Measurements from ENCODE around the gene RECQL.
"Not testable (repeated sequence)": the region's sequence is repeated elsewhere in the genome, so short reads cannot be mapped to it uniquely, and the experiment has no call there.

Gene RECQL

DNA sequence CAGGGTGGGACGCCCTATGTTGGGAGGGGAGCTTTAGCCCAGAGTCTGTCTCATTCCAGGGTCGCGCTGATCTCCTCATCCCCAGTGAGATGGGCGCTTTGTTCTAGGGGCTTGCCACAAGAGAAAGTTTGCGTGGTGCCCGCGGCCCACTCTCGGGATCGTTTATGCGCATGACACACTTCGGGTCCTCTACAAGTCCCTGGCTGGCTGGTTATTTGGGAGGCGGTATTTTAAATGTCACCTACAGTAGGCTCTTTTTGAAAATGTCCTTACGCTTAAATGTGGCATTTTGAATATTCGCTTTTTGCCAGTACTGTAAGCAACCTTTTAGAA lies 695 bp upstream of the RECQL start:
- Histone ChIP-seq H3K9ac (ENCODE audit: low read length) (peak overlapping the region; percentile 91), H3K4me3 (ENCODE audit: low read depth in 1 of 2, low read length in 2 of 2) (peak overlapping the region; percentile 92 to 100), H3K27ac (ENCODE audit: low read depth, low read length) (peak overlapping the region; percentile 92), H3K36me3 (ENCODE audit: insufficient read depth, low read length) (peaks cover 14% of the 10 kb centered on the region), H3K9me3 (ENCODE audit: low read length) (no peaks in the 10 kb centered on the region), H3K4me1 (ENCODE audit: insufficient read depth, low read length) (peaks cover 29% of the 10 kb centered on the region), H3K27me3 (ENCODE audit: control insufficient read depth in 1 of 2, insufficient read depth in 2 of 2, low read length in 2 of 2) (no peaks in the 10 kb centered on the region)

DNA sequence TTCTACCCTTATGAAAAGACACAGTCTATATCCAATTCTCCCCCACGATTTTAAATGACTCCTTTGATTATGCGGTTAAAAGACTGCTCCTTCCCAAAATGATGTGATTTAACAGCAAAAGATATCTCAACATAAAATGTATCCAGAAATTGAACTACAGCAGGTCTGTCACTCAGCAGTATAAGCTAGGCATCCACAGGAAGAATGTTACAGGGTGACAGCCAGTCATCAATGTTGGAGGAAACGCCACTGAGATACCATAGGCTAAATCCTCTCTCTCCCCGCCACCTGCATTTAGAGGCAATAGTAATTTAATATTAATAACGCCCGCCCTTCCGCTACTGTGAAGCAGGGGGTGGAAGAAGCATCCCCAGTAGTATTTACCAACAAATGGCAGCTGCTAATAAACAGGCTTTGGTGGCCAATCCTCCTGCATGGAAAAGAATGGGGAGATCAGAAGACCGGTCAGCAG lies 613 bp downstream of the RECQL start:
- peaks cover 24% of the 10 kb centered on the region for H3K36me3 ChIP-seq (ENCODE audit: insufficient read depth, low read length)
- peak overlapping the region; percentile 92 to 100 for H3K4me3 ChIP-seq (ENCODE audit: low read depth in 1 of 2, low read length in 2 of 2)
- H3K27ac ChIP-seq (ENCODE audit: low read depth, low read length), result peak overlapping the region; percentile 92
- H3K9me3 ChIP-seq (ENCODE audit: low read length), result no peaks in the 10 kb centered on the region
- H3K27me3 ChIP-seq (ENCODE audit: control insufficient read depth in 1 of 2, insufficient read depth in 2 of 2, low read length in 2 of 2), result no peaks in the 10 kb centered on the region
- H3K9ac ChIP-seq (ENCODE audit: low read length), result peak overlapping the region; percentile 91
- H3K4me1 ChIP-seq (ENCODE audit: insufficient read depth, low read length), result peaks cover 29% of the 10 kb centered on the region

DNA sequence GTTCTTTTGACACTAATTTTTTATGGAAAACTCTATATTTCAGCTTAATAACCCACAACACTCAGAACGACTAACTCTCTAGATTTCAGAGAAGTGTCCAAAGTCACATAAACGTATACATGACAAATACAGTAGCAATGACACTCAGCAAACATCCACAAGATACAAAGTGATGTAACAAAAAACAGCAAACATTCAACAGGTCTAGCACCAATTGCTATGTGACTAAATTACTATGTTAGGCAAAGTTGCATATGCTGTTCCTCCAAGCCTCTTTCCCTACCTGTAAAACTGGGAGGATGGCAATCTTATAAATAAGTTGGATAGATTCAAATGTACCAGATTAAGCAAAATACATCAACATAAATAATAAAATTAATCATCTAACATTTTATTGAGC lies 1.7 kb downstream of the RECQL start:
- H3K27ac ChIP-seq (ENCODE audit: low read depth, low read length), result no peak overlapping the region
- H3K4me1 ChIP-seq (ENCODE audit: insufficient read depth, low read length), result peaks cover 29% of the 10 kb centered on the region
- no peaks in the 10 kb centered on the region for H3K27me3 ChIP-seq (ENCODE audit: control insufficient read depth in 1 of 2, insufficient read depth in 2 of 2, low read length in 2 of 2)
- H3K4me3 ChIP-seq (ENCODE audit: low read depth in 1 of 2, low read length in 2 of 2), result no peak overlapping the region
- peaks cover 27% of the 10 kb centered on the region for H3K36me3 ChIP-seq (ENCODE audit: insufficient read depth, low read length)
- no peak overlapping the region for H3K9ac ChIP-seq (ENCODE audit: low read length)
- no peaks in the 10 kb centered on the region for H3K9me3 ChIP-seq (ENCODE audit: low read length)

- Histone ChIP-seq H3K27me3 (ENCODE audit: control insufficient read depth in 1 of 2, insufficient read depth in 2 of 2, low read length in 2 of 2) (no peaks in the 10 kb centered on the region), H3K27ac (ENCODE audit: low read depth, low read length) (no peak overlapping the region), H3K9ac (ENCODE audit: low read length) (no peak overlapping the region), H3K9me3 (ENCODE audit: low read length) (no peaks in the 10 kb centered on the region), H3K4me3 (ENCODE audit: low read depth in 1 of 2, low read length in 2 of 2) (no peak overlapping the region), H3K4me1 (ENCODE audit: insufficient read depth, low read length) (no peaks in the 10 kb centered on the region), H3K36me3 (ENCODE audit: insufficient read depth, low read length) (peaks cover 35% of the 10 kb centered on the region)
These were observed 15.4 kb downstream of the RECQL start for GRCh38 chr12:21485998-21486397.

DNA sequence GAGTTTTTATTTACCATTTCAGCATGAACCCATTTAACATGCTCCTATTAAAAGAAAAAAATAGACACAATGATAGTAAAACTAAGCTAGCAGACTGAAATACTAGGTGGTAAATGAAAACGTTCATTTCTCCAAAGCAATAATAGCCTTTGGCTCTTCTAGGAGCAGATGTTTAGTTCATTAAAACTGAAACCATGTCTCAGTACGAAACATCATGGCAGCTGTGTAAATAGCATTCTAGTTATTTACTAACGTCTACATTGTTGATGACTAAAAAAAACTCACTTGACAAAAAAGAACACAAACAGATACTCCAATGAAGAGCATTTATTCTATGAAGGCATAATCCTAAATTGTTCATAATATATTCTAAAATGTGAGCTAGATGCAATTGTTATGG lies 17.9 kb downstream of the RECQL start:
- peaks cover 29% of the 10 kb centered on the region for H3K36me3 ChIP-seq (ENCODE audit: insufficient read depth, low read length)
- H3K27ac ChIP-seq (ENCODE audit: low read depth, low read length), result no peak overlapping the region
- H3K4me3 ChIP-seq (ENCODE audit: low read depth in 1 of 2, low read length in 2 of 2), result no peak overlapping the region
- no peaks in the 10 kb centered on the region for H3K27me3 ChIP-seq (ENCODE audit: control insufficient read depth in 1 of 2, insufficient read depth in 2 of 2, low read length in 2 of 2)
- no peaks in the 10 kb centered on the region for H3K4me1 ChIP-seq (ENCODE audit: insufficient read depth, low read length)
- no peaks in the 10 kb centered on the region for H3K9me3 ChIP-seq (ENCODE audit: low read length)
- H3K9ac ChIP-seq (ENCODE audit: low read length), result no peak overlapping the region

DNA sequence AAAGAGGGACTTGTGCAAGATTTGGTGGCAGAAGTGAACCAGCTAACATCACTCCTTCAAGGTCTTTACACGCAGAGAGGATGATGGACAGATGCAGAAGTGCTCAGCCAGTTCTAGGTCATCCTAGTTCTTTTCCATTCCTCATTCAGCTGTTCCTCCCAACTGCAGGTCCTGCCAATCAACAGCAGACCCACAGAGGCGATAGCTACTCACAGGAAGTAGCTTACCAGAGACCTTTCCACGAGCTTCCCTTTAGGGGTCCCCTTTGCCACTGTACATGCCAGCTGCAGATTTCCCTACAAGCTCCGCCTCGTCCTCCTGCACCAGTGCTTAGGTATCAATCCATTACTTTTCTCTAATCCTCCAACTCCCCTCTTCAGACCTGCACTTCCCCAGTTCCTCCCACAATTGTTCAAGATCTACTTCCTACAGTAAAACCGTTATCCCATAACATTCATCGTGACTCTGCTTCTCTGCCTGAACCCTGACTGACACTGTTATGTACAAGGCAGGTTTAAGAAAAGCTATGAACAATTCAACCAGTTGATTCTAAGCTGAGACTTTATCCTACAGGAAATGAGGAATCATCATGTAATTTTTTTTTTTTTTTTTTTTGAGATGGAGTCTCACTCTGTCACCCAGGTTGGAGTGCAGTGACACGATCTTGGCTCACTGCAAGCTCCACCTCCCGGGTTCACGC lies 22.5 kb downstream of the RECQL start:
- peaks cover 45% of the 10 kb centered on the region for H3K36me3 ChIP-seq (ENCODE audit: insufficient read depth, low read length)
- H3K27me3 ChIP-seq (ENCODE audit: control insufficient read depth in 1 of 2, insufficient read depth in 2 of 2, low read length in 2 of 2), result no peaks in the 10 kb centered on the region
- H3K9ac ChIP-seq (ENCODE audit: low read length), result no peak overlapping the region
- no peaks in the 10 kb centered on the region for H3K9me3 ChIP-seq (ENCODE audit: low read length)
- no peaks in the 10 kb centered on the region for H3K4me1 ChIP-seq (ENCODE audit: insufficient read depth, low read length)
- H3K27ac ChIP-seq (ENCODE audit: low read depth, low read length), result no peak overlapping the region
- no peak overlapping the region for H3K4me3 ChIP-seq (ENCODE audit: low read depth in 1 of 2, low read length in 2 of 2)

GRCh38 chr12:21476949-21477348 lies 24.5 kb downstream of the RECQL start:
- Histone ChIP-seq H3K9me3 (ENCODE audit: low read length) (no peaks in the 10 kb centered on the region), H3K36me3 (ENCODE audit: insufficient read depth, low read length) (peaks cover 42% of the 10 kb centered on the region), H3K4me3 (ENCODE audit: low read depth in 1 of 2, low read length in 2 of 2) (no peak overlapping the region)

GRCh38 chr12:21475552-21475951 lies 25.9 kb downstream of the RECQL start:
- Histone ChIP-seq H3K4me3 (ENCODE audit: low read depth in 1 of 2, low read length in 2 of 2) (no peak overlapping the region), H3K27ac (ENCODE audit: low read depth, low read length) (no peak overlapping the region), H3K9me3 (ENCODE audit: low read length) (no peaks in the 10 kb centered on the region), H3K9ac (ENCODE audit: low read length) (no peak overlapping the region), H3K27me3 (ENCODE audit: control insufficient read depth in 1 of 2, insufficient read depth in 2 of 2, low read length in 2 of 2) (no peaks in the 10 kb centered on the region), H3K36me3 (ENCODE audit: insufficient read depth, low read length) (peaks cover 38% of the 10 kb centered on the region), H3K4me1 (ENCODE audit: insufficient read depth, low read length) (no peaks in the 10 kb centered on the region)

More at GRCh38 chr12:21476949-21477348, 24.5 kb downstream of the RECQL start:
- H3K27ac ChIP-seq (ENCODE audit: low read depth, low read length), result no peak overlapping the region
- no peaks in the 10 kb centered on the region for H3K4me1 ChIP-seq (ENCODE audit: insufficient read depth, low read length)
- H3K9ac ChIP-seq (ENCODE audit: low read length), result no peak overlapping the region
- H3K27me3 ChIP-seq (ENCODE audit: control insufficient read depth in 1 of 2, insufficient read depth in 2 of 2, low read length in 2 of 2), result no peaks in the 10 kb centered on the region

- H3K4me1 ChIP-seq (ENCODE audit: insufficient read depth, low read length), result no peaks in the 10 kb centered on the region
- no peaks in the 10 kb centered on the region for H3K27me3 ChIP-seq (ENCODE audit: control insufficient read depth in 1 of 2, insufficient read depth in 2 of 2, low read length in 2 of 2)
- H3K9me3 ChIP-seq (ENCODE audit: low read length), result no peaks in the 10 kb centered on the region
- H3K9ac ChIP-seq (ENCODE audit: low read length), result no peak overlapping the region
- no peak overlapping the region for H3K27ac ChIP-seq (ENCODE audit: low read depth, low read length)
- no peak overlapping the region for H3K4me3 ChIP-seq (ENCODE audit: low read depth in 1 of 2, low read length in 2 of 2)
- peaks cover 35% of the 10 kb centered on the region for H3K36me3 ChIP-seq (ENCODE audit: insufficient read depth, low read length)
These were observed 29.1 kb downstream of the RECQL start for GRCh38 chr12:21472197-21472823.

- Histone ChIP-seq H3K4me1 (ENCODE audit: insufficient read depth, low read length) (no peaks in the 10 kb centered on the region), H3K27ac (ENCODE audit: low read depth, low read length) (no peak overlapping the region), H3K27me3 (ENCODE audit: control insufficient read depth in 1 of 2, insufficient read depth in 2 of 2, low read length in 2 of 2) (no peaks in the 10 kb centered on the region), H3K4me3 (ENCODE audit: low read depth in 1 of 2, low read length in 2 of 2) (no peak overlapping the region), H3K36me3 (ENCODE audit: insufficient read depth, low read length) (peaks cover 32% of the 10 kb centered on the region), H3K9me3 (ENCODE audit: low read length) (no peaks in the 10 kb centered on the region), H3K9ac (ENCODE audit: low read length) (no peak overlapping the region)
These were observed 30.1 kb downstream of the RECQL start for GRCh38 chr12:21471294-21471693.

DNA sequence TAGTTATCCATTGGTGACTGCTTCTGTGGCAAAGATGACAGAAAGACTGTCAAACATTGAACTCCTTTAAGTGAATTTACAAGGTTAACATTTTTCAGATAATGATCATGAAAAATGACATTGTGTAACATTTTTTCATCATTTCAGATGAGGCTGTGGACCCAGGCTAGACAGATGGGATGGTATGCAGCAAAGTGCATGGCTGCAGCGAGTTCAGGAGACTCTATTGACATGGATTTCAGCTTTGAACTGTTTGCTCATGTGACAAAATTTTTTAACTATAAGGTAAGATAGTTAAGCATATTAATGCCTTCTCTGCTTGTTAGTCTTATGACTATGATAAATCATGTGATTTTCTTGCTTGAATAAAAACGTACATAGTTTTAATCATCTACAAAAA lies 34.1 kb downstream of the RECQL start:
- not testable (repeated sequence) for H3K27me3 ChIP-seq (ENCODE audit: control insufficient read depth in 1 of 2, insufficient read depth in 2 of 2, low read length in 2 of 2); H3K9ac ChIP-seq (ENCODE audit: low read length); H3K4me3 ChIP-seq (ENCODE audit: low read depth in 1 of 2, low read length in 2 of 2); H3K4me1 ChIP-seq (ENCODE audit: insufficient read depth, low read length); H3K27ac ChIP-seq (ENCODE audit: low read depth, low read length); H3K9me3 ChIP-seq (ENCODE audit: low read length)
- peaks cover 25% of the 10 kb centered on the region for H3K36me3 ChIP-seq (ENCODE audit: insufficient read depth, low read length)

- H3K9ac ChIP-seq (ENCODE audit: low read length), result no peak overlapping the region
- no peaks in the 10 kb centered on the region for H3K4me1 ChIP-seq (ENCODE audit: insufficient read depth, low read length)
- no peak overlapping the region for H3K4me3 ChIP-seq (ENCODE audit: low read depth in 1 of 2, low read length in 2 of 2)
- H3K27me3 ChIP-seq (ENCODE audit: control insufficient read depth in 1 of 2, insufficient read depth in 2 of 2, low read length in 2 of 2), result no peaks in the 10 kb centered on the region
- H3K36me3 ChIP-seq (ENCODE audit: insufficient read depth, low read length), result peaks cover 36% of the 10 kb centered on the region
- H3K27ac ChIP-seq (ENCODE audit: low read depth, low read length), result no peak overlapping the region
- no peaks in the 10 kb centered on the region for H3K9me3 ChIP-seq (ENCODE audit: low read length)
These were observed 42.0 kb downstream of the RECQL start for GRCh38 chr12:21459474-21459873.
